PC-3 (cell line): ENCODE data around the gene TAF1C. TPM values are rescaled to one million over a fixed set of nuclear protein-coding genes. Genes with fewer than 3 reads are reported as not detected.

Experiments
- ATAC-seq: fragments of 200-7000 bp; cut with Tn5 transposase; 2 replicates; pipeline ENCODE4 v1.9.1; 2020; ENCODE audit warnings: mild to moderate bottlenecking, moderate library complexity
- BruUV-seq: library from RNA; stranded (reverse); fragments of 400-500 nt; replicated peaks from 2 replicates; lab custom pipeline; 2021; lab: Mats Ljungman, UMichigan
- CTCF ChIA-PET: fragments of 300-600 bp; sonication (Branson Sonifier 250); formaldehyde crosslinking; loops from one replicate; lab custom pipeline; 2022; ENCODE audit warnings: antibody characterized with exemption; lab: Charles Lee
- POLR2A ChIA-PET: fragments of 300-600 bp; sonication (Branson Sonifier 250); formaldehyde crosslinking; loops from one replicate; lab custom pipeline; 2022; ENCODE audit warnings: antibody characterized with exemption; ENCODE audit not compliant: unreplicated experiment; lab: Charles Lee
- DNase-seq: peaks from one replicate; pipeline ENCODE4 v3.0.0-alpha.2; 2015
- H2AFZ ChIP-seq: fragments of 300-600 bp; sonication (generic); 2 replicates; pipeline ENCODE4 v1.6.0; 2016; ENCODE audit warnings: antibody characterized with exemption, low read length
- H3F3A ChIP-seq: fragments of 300-600 bp; sonication (generic); one replicate; pipeline ENCODE4 v1.6.0; 2017; ENCODE audit warnings: antibody characterized with exemption, low read length, control low read depth, mild to moderate bottlenecking; ENCODE audit not compliant: unreplicated experiment
- H3K27ac ChIP-seq: fragments of 300-600 bp; sonication (generic); 2 replicates; pipeline ENCODE4 v1.5.1; 2016; ENCODE audit warnings: mild to moderate bottlenecking, low read length
- H3K27me3 ChIP-seq: fragments of 300-600 bp; sonication (generic); 2 replicates; pipeline ENCODE4 v1.6.1; 2016; ENCODE audit warnings: low read length, mixed read lengths
- H3K36me3 ChIP-seq: fragments of 300-600 bp; sonication (generic); 2 replicates; pipeline ENCODE4 v1.6.1; 2016; ENCODE audit warnings: low read depth, mixed run types, low read length, mixed read lengths
- H3K4me1 ChIP-seq: fragments of 300-600 bp; sonication (generic); 2 replicates; pipeline ENCODE4 v1.5.1; 2016; ENCODE audit warnings: low read length; ENCODE audit not compliant: insufficient read depth
- H3K4me2 ChIP-seq: fragments of 300-600 bp; sonication (generic); 2 replicates; pipeline ENCODE4 v1.6.0; 2016; ENCODE audit warnings: low read length
- H3K4me3 ChIP-seq: fragments of 300-600 bp; sonication (generic); 2 replicates; pipeline ENCODE4 v1.5.1; 2016; ENCODE audit warnings: mild to moderate bottlenecking, low read length, mixed read lengths
- H3K79me2 ChIP-seq: fragments of 300-600 bp; sonication (generic); 2 replicates; pipeline ENCODE4 v1.6.1; 2017; ENCODE audit warnings: low read length, mixed read lengths
- H3K9ac ChIP-seq: fragments of 300-600 bp; sonication (generic); 2 replicates; pipeline ENCODE4 v1.6.0; 2016; ENCODE audit warnings: mild to moderate bottlenecking, low read length
- H3K9me2 ChIP-seq: fragments of 300-600 bp; sonication (generic); replicated peaks from 2 replicates; pipeline ENCODE4 v1.6.1; 2016; ENCODE audit warnings: mixed run types, low read length, mixed read lengths
- H3K9me3 ChIP-seq: fragments of 300-600 bp; sonication (generic); 2 replicates; pipeline ENCODE4 v1.6.1; 2016; ENCODE audit warnings: low read length, mixed read lengths
- H4K20me1 ChIP-seq: fragments of 300-600 bp; sonication (generic); 2 replicates; pipeline ENCODE4 v1.6.1; 2016; ENCODE audit warnings: low read length, mixed read lengths
- EZH2 ChIP-seq: fragments of 300-600 bp; sonication (generic); IDR thresholded peaks from one replicate; pipeline ENCODE4 v1.6.1; 2017; ENCODE audit warnings: antibody characterized with exemption, mild to moderate bottlenecking, low read length; ENCODE audit not compliant: unreplicated experiment
- EZH2phosphoT487 ChIP-seq: fragments of 300-600 bp; sonication (generic); IDR thresholded peaks from 2 replicates; pipeline ENCODE4 v1.6.1; 2018; ENCODE audit warnings: mild to moderate bottlenecking, antibody characterized with exemption, low read length, borderline replicate concordance
- intact Hi-C: fragments of 100-400 bp; cut with micrococcal nuclease; formaldehyde crosslinking; loops from 2 replicates; pipeline ENCODE4 v1.9.0; 2023
- total RNA-seq: library from RNA; depleted of rRNA; stranded (reverse); fragments of >200 nt; gene quantifications from 2 replicates; pipeline ENCODE4 v1.2.3, GENCODE V29; 2014; rRNA removed
- TF ChIP-seq, protein P1 (sequence below): fragments of 300-600 bp; sonication (generic); conservative IDR thresholded peaks from 2 replicates; pipeline ENCODE4 v1.5.1; 2017; ENCODE audit warnings: antibody characterized with exemption, low read depth, mild to moderate bottlenecking, low read length

TAF1C gene
- total RNA-seq, 1 experiment from 2014 or later, result 21.8 TPM

DNA sequence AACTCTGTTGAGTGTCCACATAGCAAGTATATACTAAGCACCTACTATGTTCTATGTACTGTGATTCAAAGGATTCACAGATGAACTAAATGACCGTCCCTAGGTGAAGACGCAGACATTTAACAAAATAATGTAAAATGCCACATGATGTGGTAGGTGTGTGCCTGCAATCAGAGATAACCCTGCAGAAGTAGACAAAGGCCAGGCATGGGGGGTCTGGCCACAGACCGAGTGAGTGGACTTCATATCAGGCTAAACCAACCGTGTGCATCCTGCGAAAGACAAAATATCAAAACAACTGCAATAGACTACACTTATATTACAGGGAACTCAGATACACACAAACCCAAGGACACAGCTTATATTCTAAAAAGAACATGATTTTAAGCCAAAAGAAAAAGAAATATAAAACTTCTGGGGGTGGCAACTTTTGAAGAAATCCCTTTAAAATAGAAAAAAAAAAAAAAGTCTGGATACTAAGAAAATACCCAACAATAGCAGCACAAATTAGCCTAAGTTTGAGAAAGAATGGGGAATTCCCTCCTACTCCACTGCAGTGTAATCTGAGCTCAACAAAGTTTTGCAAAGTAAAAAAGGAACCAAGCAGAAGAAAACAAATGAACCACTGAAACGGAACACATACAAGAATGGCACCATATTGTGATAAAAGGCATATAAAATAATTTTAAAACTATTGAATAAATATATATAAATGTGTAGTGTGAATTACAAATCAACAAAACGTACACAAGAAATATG, 54.2 kb downstream of the TAF1C start:
- ChIA-PET POLR2A (interaction anchor here (0.7 kb wide), 1 partner anchor 62 kb away, joined by 16 read pairs; no protein-coding TSS in a partner anchor), CTCF (no interaction called here)
- ATAC-seq, result no peak

DNA sequence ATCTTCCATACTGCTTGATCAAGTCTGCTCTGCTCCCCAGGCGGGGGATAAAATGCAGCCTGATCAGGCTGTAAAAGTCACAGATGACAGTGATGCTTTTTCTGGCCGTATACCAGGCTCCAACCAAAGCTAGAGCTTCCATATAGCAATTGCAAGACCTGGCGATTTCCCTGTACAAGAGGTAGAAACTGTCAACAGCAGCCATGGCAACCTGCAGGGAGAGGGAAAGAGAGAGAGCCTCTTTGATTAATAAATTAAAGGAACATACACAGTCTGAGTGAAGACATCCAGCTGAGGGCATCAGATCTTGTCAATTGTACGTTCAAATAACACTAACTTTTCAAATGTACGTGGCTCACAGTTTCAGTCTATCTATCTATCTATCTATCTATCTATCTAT, 55.7 kb downstream of the TAF1C start:
- no peak overlapping the region for H3K4me2 ChIP-seq
- H3K36me3 ChIP-seq, result no peaks in the 10 kb centered on the region; the same call in 1 of the 2 replicates
- DNase-seq, result no peak
- H3F3A ChIP-seq, result no peaks in the 10 kb centered on the region
- intact Hi-C loops, result no loop called here
- no peaks in the 10 kb centered on the region for H3K27me3 ChIP-seq
- BruUV-seq, result no TSS peak
- no peak overlapping the region for H2AFZ ChIP-seq
- no peak for ATAC-seq
- H3K27ac ChIP-seq, result no peak overlapping the region
- H3K9me3 ChIP-seq, result no peaks in the 10 kb centered on the region
- no peak overlapping the region for H3K4me3 ChIP-seq
- no peaks in the 10 kb centered on the region for H3K9me2 ChIP-seq
- H4K20me1 ChIP-seq, result no peaks in the 10 kb centered on the region
- POLR2A ChIA-PET, result no interaction called here
- H3K4me1 ChIP-seq, result no peaks in the 10 kb centered on the region
- no peak overlapping the region for H3K9ac ChIP-seq
- H3K79me2 ChIP-seq, result no peaks in the 10 kb centered on the region
- TF ChIP-seq EZH2 (no peak), EZH2phosphoT487 (no peak)
- TF ChIP-seq, protein P1, sequence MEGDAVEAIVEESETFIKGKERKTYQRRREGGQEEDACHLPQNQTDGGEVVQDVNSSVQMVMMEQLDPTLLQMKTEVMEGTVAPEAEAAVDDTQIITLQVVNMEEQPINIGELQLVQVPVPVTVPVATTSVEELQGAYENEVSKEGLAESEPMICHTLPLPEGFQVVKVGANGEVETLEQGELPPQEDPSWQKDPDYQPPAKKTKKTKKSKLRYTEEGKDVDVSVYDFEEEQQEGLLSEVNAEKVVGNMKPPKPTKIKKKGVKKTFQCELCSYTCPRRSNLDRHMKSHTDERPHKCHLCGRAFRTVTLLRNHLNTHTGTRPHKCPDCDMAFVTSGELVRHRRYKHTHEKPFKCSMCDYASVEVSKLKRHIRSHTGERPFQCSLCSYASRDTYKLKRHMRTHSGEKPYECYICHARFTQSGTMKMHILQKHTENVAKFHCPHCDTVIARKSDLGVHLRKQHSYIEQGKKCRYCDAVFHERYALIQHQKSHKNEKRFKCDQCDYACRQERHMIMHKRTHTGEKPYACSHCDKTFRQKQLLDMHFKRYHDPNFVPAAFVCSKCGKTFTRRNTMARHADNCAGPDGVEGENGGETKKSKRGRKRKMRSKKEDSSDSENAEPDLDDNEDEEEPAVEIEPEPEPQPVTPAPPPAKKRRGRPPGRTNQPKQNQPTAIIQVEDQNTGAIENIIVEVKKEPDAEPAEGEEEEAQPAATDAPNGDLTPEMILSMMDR, result no peak
- CTCF ChIA-PET, result no interaction called here

More for the DNA sequence above, 54.2 kb downstream of the TAF1C start:
- Histone ChIP-seq H3K9ac (no peak overlapping the region), H4K20me1 (no peaks in the 10 kb centered on the region), H3F3A (no peaks in the 10 kb centered on the region), H3K36me3 (no peaks in the 10 kb centered on the region; the same call in 1 of the 2 replicates), H3K4me1 (no peaks in the 10 kb centered on the region), H3K27me3 (no peaks in the 10 kb centered on the region), H3K4me3 (no peak overlapping the region), H3K9me3 (no peaks in the 10 kb centered on the region), H3K79me2 (peaks cover 4% of the 10 kb centered on the region; the same call in 1 of the 2 replicates), H2AFZ (no peak overlapping the region), H3K9me2 (no peaks in the 10 kb centered on the region), H3K4me2 (no peak overlapping the region), H3K27ac (no peak overlapping the region)
- intact Hi-C loops, result no loop called here
- no peak for TF ChIP-seq EZH2phosphoT487
- TF ChIP-seq EZH2, result no peak
- DNase-seq, result no peak
- no TSS peak for BruUV-seq

Other genes starting within 250 kb of the TAF1C start
- gene OSGIN1, start 233.8 kb downstream of the TAF1C start, total RNA-seq, result 6.6 and 9.8 TPM in 2 replicates
- 0.22 and 2.0 TPM in 2 replicates for gene NECAB2, start 218.8 kb downstream of the TAF1C start, total RNA-seq
- not detected in 2 replicates for gene SLC38A8, start 144.3 kb downstream of the TAF1C start, total RNA-seq
- 56.1 and 56.6 TPM in 2 replicates for gene MBTPS1, start 70.1 kb downstream of the TAF1C start, total RNA-seq
- gene HSDL1, start 41.9 kb downstream of the TAF1C start, total RNA-seq, result 9.7 and 13.3 TPM in 2 replicates
- gene DNAAF1, start 41.7 kb downstream of the TAF1C start, total RNA-seq, result not detected in 2 replicates
- not detected in 2 replicates for gene ADAD2, start 4.1 kb upstream of the TAF1C start, total RNA-seq
- 0.04 TPM in 1 of 2 replicates, not detected in the other for gene KCNG4, start 53.0 kb upstream of the TAF1C start, total RNA-seq
- gene WFDC1, start 107.8 kb upstream of the TAF1C start, total RNA-seq, result 0.15 TPM in 1 of 2 replicates, not detected in the other
- 26.0 and 40.5 TPM in 2 replicates for gene ATP2C2, start 181.5 kb upstream of the TAF1C start, total RNA-seq